ENCODE measurements around the gene SNORC. TPM values are rescaled to one million over a fixed set of nuclear protein-coding genes. Genes with fewer than 3 reads are reported as not detected.

SNORC gene
- total RNA-seq, 6 experiments from 2014 or later: 0.55 to 1.2 (median 0.67) TPM

DNA sequence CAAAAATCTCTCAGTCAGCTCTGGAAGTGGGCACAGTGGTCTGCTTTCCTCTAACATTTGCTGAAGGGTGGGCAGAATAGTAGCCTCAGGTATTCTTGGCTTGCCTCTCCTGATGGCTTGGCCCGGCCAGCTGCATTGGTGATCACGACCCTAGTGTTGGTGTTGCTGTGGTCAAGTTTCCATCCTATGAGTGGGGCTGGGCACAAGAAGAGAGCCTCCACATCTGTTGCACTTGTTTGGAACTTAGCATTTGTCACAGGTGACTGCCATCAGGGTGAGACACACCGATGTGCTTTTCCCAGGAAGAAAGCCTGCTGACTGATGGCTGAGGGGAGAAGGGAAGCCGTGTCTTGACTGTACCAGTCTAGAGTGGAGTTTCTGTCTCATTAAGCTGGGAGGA lies 33.1 kb upstream of the SNORC start:
- H3K27me3 Mint-ChIP-seq (ENCODE audit: insufficient read depth): no peaks in the 10 kb centered on the region; the same call in 1 of the 2 replicates
- DNase-seq: no peak
- peaks cover 37% of the 10 kb centered on the region for H3K36me3 Mint-ChIP-seq (ENCODE audit: low read depth)
- no peak overlapping the region for H3K27ac Mint-ChIP-seq
- H3K9me3 Mint-ChIP-seq: no peaks in the 10 kb centered on the region
- TF ChIP-seq, protein P1, sequence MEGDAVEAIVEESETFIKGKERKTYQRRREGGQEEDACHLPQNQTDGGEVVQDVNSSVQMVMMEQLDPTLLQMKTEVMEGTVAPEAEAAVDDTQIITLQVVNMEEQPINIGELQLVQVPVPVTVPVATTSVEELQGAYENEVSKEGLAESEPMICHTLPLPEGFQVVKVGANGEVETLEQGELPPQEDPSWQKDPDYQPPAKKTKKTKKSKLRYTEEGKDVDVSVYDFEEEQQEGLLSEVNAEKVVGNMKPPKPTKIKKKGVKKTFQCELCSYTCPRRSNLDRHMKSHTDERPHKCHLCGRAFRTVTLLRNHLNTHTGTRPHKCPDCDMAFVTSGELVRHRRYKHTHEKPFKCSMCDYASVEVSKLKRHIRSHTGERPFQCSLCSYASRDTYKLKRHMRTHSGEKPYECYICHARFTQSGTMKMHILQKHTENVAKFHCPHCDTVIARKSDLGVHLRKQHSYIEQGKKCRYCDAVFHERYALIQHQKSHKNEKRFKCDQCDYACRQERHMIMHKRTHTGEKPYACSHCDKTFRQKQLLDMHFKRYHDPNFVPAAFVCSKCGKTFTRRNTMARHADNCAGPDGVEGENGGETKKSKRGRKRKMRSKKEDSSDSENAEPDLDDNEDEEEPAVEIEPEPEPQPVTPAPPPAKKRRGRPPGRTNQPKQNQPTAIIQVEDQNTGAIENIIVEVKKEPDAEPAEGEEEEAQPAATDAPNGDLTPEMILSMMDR (IDR thresholded peaks at IDR 0.05): no peak
- H3K4me1 Mint-ChIP-seq (ENCODE audit: low read depth): peaks cover 25% of the 10 kb centered on the region
- H3K4me3 Mint-ChIP-seq: no peak overlapping the region

DNA sequence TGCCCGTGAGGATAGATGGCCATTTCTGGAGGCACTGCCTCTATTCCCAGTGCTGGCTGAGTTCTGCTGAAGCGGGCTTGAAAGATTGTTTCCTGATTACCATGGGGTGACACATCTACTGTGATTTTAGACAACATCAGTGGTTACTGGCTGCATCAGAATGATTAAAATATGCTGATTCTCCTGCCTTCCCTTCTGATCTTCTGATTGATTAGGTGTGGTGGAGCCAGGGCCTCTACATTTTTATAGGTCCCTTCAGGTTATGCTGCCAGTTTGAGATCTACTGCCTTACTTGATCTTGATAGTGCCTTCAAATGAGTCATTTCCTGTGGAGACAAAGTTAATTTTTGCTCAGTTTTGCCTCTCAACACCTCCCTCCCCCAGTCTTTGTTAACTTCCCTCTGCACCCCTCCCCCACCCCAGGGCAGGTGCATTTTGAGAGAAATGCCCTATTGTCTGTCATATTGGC lies 31.6 kb upstream of the SNORC start:
- Mint-ChIP-seq H3K4me3 (0 out of 2 replicates have a peak overlapping the region, but pooled peaks have one; percentile 11), H3K4me1 (ENCODE audit: low read depth) (peaks cover 25% of the 10 kb centered on the region), H3K9me3 (no peaks in the 10 kb centered on the region), H3K27ac (peak overlapping the region; percentile 53), H3K36me3 (ENCODE audit: low read depth) (peaks cover 33% of the 10 kb centered on the region), H3K27me3 (ENCODE audit: insufficient read depth) (no peaks in the 10 kb centered on the region; the same call in 1 of the 2 replicates)
- DNase-seq: peak; percentile 12
- TF ChIP-seq, protein P1 (IDR thresholded peaks at IDR 0.05): no peak

DNA sequence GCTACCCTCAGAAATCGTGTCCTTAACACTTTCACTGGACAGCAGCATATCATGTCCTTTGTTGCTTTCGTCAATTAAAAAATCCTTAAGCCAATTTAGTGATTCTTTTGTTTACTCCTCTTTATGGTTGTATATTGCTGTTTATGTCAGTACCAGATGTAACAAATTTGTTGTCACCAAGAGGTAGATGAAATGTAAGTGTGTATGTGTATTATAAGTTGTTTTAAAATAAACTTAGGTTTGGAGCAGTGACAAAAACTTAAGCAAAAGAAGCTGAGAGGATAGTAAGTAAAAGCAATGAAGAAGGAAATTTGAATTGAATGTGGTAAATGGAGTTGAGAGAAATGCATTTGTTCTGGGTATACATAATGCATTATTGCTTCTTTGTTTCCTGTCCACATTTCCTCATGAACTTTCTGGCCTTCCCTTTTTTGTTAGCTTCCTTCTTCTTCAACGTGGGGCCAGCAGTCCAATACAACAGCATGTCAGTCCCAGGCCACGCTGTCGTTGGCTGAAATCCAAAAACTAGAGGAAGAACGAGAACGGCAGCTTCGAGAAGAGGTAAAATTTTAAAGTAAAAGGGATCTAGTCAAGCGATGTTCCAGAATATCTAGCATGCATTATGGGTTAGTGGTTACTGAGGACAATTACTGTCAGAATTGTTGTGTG lies 30.5 kb upstream of the SNORC start:
- H3K9me3 Mint-ChIP-seq: no peaks in the 10 kb centered on the region
- TF ChIP-seq, protein P1 (IDR thresholded peaks at IDR 0.05): no peak
- H3K4me1 Mint-ChIP-seq (ENCODE audit: low read depth): peaks cover 25% of the 10 kb centered on the region
- peaks cover 33% of the 10 kb centered on the region for H3K36me3 Mint-ChIP-seq (ENCODE audit: low read depth)
- H3K27ac Mint-ChIP-seq: no peak overlapping the region
- H3K27me3 Mint-ChIP-seq (ENCODE audit: insufficient read depth): no peaks in the 10 kb centered on the region; the same call in 1 of the 2 replicates
- no peak for DNase-seq
- H3K4me3 Mint-ChIP-seq: no peak overlapping the region

DNA sequence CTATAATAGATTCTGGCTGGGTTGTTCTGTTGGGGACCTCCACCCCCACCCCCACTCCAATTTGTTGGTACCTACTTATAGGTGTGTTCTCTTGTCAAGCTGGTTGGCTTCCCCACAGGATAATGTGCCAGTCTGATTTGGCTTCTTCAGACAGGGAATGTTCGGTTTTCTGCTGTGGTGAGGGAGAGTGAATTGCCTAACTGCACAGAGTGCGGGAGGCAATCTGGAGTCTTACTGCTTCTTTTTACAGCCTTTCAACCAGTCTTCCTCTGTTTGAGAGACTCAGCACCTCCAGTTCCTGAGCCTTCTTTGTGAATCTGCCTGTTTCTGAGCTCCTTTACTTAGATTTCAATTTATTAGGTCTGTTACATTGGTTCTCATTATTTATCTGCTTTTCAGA lies 27.4 kb upstream of the SNORC start:
- TF ChIP-seq, protein P1 (IDR thresholded peaks at IDR 0.05): no peak
- no peak overlapping the region for H3K27ac Mint-ChIP-seq
- H3K27me3 Mint-ChIP-seq (ENCODE audit: insufficient read depth): no peaks in the 10 kb centered on the region; the same call in 1 of the 2 replicates
- no peak for DNase-seq
- peaks cover 40% of the 10 kb centered on the region for H3K36me3 Mint-ChIP-seq (ENCODE audit: low read depth)
- no peak overlapping the region for H3K4me3 Mint-ChIP-seq
- H3K9me3 Mint-ChIP-seq: no peaks in the 10 kb centered on the region
- H3K4me1 Mint-ChIP-seq (ENCODE audit: low read depth): peaks cover 16% of the 10 kb centered on the region

DNA sequence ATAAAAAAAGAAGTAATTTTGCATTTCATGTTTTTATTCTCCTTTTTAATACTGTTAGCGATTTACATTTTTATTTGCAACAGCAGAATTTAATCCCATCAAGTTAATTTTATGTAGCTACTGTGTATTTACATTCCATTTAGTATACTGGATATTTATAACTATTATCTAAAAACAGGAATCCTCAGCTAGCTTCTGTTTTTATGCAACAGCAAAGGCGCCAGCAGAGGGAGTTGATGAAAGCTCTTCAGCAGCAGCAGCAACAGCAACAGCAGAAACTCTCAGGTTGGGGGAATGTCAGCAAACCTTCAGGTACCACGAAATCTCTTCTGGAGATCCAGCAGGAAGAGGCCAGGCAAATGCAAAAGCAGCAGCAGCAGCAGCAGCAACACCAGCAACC lies 26.2 kb upstream of the SNORC start:
- Mint-ChIP-seq H3K27ac (peak overlapping the region; percentile 16; the same call in 1 of the 2 replicates), H3K27me3 (ENCODE audit: insufficient read depth) (no peaks in the 10 kb centered on the region; the same call in 1 of the 2 replicates), H3K4me1 (ENCODE audit: low read depth) (peaks cover 4% of the 10 kb centered on the region), H3K36me3 (ENCODE audit: low read depth) (peaks cover 38% of the 10 kb centered on the region), H3K9me3 (no peaks in the 10 kb centered on the region), H3K4me3 (no peak overlapping the region)
- TF ChIP-seq, protein P1 (IDR thresholded peaks at IDR 0.05): peak; percentile 35; the same call in 1 of the 2 replicates
- no peak for DNase-seq

Data from HFFc6 (cell line).